PC-9 (cell line): ENCODE measurements around the gene SAT1.

Experiments
- EZH2 ChIP-seq: fragments of 200-600 bp; sonication (generic); IDR thresholded peaks from 2 replicates; pipeline ENCODE4 v1.8.0; 2017; ENCODE audit warnings: antibody characterized with exemption, low read depth
- TF ChIP-seq, protein P1 (sequence below): fragments of 200-600 bp; sonication (generic); conservative IDR thresholded peaks from 2 replicates; pipeline ENCODE4 v1.6.1; 2017; ENCODE audit warnings: mixed run types, antibody characterized with exemption, mild to moderate bottlenecking, moderate library complexity

DNA sequence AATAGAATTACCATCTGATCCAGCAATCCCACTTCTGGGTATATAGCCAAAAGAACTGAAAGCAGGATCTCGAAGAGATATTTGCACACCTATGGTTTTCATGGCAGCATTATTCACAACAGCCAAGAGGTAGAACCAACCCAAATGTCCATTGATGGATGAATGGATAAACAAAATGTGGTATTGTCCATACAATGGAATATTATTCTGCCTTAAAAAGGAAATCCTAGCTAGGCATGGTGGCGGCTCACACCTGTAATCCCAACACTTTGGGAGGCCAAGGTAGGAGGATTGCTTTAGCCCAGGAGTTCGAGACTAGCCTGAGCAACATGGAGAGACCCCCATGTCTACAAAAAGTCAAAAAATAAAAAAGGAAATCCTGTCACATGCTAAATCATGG lies 27.3 kb downstream of the SAT1 start:
- TF ChIP-seq, protein P1, sequence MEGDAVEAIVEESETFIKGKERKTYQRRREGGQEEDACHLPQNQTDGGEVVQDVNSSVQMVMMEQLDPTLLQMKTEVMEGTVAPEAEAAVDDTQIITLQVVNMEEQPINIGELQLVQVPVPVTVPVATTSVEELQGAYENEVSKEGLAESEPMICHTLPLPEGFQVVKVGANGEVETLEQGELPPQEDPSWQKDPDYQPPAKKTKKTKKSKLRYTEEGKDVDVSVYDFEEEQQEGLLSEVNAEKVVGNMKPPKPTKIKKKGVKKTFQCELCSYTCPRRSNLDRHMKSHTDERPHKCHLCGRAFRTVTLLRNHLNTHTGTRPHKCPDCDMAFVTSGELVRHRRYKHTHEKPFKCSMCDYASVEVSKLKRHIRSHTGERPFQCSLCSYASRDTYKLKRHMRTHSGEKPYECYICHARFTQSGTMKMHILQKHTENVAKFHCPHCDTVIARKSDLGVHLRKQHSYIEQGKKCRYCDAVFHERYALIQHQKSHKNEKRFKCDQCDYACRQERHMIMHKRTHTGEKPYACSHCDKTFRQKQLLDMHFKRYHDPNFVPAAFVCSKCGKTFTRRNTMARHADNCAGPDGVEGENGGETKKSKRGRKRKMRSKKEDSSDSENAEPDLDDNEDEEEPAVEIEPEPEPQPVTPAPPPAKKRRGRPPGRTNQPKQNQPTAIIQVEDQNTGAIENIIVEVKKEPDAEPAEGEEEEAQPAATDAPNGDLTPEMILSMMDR = no peak
- TF ChIP-seq EZH2 = no peak
